GM18507 (cell line): ENCODE measurements around the gene RGS11.

Experiments
- DNase-seq: peaks from one replicate; pipeline ENCODE4 v3.0.0; 2011; ENCODE audit warnings: low read depth; ENCODE audit not compliant: insufficient read length; ENCODE audit errors: extremely low spot score
- FAIRE-seq: peaks from 2 replicates; lab custom pipeline; 2011; peaks lifted over from hg19 to GRCh38; lab: Jason Lieb, UNC

Gene RGS11

GRCh38 chr16:275786-276232 lies at the start of gene RGS11:
Gene RGS11, minus strand, starts transcription at chr16:275944. Its CDS starts 33 bp downstream, at chr16:275911.
- DNase-seq = no peak

DNA sequence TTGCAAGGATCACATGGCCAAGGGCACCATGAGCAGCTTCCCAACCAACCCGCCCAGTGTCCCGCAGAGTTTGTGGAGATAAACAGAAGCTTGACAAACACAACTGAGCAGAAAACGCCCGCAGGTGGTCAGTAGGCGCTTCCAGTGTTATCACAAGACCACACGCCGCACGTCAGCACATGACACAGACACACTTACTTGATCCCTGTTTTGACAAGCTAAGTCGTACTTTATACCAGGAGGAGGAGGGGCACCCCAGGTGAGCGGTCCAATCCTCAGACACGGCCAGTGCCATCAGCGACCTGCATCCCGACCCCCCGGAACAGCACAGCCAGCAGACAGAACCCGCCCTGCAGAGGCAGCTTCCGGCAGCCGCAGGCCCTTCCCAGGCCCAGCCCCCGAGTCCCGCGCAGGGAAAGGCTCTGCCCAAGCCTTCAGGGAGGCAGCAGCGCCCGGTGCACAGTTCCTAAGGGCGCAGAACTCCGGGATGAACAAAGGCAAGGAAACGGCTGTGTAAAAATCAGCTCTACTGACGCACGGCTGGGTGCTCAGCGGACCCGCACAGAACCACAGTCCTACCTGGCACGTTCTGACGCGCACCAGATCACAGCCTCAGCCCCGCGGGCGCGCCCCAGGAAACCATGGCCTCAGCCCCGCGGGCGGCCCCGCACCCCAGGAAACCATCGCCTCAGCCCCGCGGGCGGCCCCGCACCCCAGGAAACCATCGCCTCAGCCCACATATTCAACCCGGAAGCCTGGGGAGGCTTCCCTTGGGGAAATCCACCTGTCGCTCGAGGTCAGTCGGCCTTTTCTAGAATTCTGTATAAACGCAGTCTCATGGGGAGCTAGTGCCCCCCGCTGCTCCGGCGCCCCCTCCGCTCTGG lies 48.9 kb upstream of the RGS11 start:
- DNase-seq (no peak), FAIRE-seq (peak; percentile 77)

More at GRCh38 chr16:275786-276232, at the start of gene RGS11:
- no peak for FAIRE-seq

GRCh38 chr16:324201-324450 lies 48.4 kb upstream of the RGS11 start:
- FAIRE-seq = no peak
- no peak for DNase-seq

- FAIRE-seq = no peak
These were observed 46.9 kb upstream of the RGS11 start for GRCh38 chr16:322476-323143.

DNA sequence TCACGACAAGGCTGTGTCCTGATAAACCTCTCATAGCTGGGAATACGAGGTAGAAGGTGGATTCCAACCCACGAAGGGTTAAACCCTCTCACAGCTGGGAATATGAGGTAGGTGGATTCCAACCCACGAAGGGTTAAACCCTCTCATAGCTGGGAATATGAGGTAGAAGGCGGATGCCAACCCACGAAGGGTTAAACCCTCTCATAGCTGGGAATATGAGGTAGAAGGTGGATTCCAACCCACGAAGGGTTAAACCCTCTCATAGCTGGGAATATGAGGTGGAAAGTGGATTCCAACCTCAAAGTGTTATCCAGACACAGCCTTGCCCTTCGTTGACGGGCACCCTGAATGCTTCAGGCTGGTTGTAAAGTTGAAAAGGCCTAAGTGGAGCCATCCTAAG lies 45.8 kb upstream of the RGS11 start:
- no peak for DNase-seq
- no peak for FAIRE-seq

More at GRCh38 chr16:322476-323143, 46.9 kb upstream of the RGS11 start:
- no peak for DNase-seq

DNA sequence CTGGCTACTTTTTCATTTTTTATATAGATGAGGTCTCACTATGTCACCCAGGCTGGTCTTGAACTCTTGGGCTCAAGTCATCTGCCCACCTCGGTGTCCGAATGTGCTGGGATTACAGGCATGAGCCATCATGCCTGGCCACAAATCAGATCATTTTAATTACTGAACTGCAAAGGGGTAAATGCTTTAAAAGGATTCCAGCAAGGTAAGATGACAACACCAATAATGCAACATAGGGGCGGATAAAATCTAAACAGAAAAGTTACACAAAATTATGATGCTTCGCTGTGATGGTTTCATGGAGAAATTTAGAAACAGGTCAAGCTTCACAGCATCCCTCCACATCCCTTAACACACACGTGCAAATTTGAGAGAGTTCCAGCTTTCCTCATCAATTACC lies 44.5 kb upstream of the RGS11 start:
- DNase-seq (no peak), FAIRE-seq (no peak)

GRCh38 chr16:318628-319027 lies 42.9 kb upstream of the RGS11 start:
- DNase-seq (no peak), FAIRE-seq (no peak)

DNA sequence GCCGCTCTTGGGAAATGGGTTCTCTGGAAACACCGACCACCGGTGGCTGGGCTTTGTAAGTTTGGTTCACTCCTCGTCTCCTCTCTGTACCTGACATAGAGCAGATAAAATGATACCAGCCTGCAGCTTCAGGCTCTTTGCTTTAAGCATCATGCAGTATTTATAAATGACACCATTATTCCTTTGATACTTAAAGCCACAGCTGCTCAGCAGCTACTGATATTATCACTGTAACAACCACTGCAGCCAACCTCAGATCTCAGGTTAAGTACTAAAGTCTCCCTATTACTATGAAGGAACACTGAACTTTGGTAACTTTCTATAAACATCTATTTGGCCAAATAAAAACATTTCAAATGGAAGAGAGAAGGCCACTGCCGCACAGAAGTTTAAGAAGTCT lies 41.8 kb upstream of the RGS11 start:
- DNase-seq = no peak
- no peak for FAIRE-seq

GRCh38 chr16:316741-317464 lies 41.2 kb upstream of the RGS11 start:
- DNase-seq = no peak
- no peak for FAIRE-seq

DNA sequence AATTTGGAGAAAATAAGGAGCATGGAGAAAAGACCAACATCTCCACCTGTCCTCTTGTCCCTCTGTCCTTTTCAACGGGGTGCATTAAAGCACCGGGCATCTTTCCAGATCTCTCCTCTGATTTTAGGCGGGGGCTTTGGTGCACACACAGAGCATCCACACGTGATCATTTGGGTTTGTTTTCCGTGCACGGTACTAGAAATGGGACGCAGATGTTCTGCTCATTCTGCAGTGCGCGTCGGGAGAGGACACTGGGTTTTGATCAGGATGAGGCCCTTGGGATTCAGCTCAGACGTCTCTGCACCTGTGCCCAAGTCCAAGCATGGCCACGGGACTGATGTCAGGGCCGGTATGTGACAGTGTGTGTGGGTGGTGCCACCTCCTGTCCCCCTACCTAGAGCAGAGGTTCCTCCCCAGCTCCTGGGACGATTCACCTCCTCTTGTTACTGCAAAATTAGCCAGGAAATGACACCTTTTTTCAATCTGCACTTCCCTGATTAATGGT lies 39.1 kb upstream of the RGS11 start:
- FAIRE-seq (no peak), DNase-seq (no peak)

- DNase-seq (no peak), FAIRE-seq (no peak)
These were observed 38.6 kb upstream of the RGS11 start for GRCh38 chr16:314351-314750.

DNA sequence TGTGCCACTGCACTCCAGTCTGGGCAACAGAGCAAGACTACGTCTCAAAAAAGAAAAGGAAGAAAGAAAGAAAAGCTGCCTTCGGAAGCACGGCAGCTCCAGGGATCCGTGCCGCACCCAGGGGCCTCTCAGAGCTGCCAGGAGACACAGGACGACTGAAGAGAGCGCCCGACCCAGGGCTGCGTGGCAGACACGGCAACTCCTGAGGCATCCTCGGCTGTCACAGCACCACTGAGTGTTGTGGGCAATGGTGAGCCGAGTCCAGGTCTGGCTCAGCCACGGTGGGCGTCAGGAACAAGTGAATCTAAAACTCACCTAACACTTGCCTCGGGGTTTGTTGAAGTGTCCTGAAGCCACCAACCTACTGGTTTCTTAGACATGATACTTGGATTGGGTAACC lies 36.0 kb upstream of the RGS11 start:
- FAIRE-seq (no peak), DNase-seq (no peak)

DNA sequence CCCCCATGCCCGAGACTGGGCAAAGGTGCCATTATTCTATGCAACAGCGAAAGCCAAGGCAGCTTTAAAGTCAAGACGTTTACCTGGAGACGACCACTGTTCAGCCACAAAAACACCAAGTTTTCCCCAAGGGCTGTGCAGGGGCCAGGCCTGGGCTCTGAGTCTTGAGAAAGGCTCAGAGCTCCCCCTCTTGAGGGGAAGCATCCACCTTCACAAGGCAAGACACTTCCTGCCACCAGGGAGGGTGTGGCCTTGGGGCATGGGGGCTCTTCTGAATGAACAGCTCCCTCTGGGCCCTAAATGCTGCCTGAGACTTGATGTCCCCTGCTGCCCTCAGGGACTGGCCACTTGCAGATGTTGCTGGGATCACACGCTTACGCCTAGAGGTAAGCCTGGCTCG lies 33.7 kb upstream of the RGS11 start:
- FAIRE-seq (no peak), DNase-seq (no peak)

DNA sequence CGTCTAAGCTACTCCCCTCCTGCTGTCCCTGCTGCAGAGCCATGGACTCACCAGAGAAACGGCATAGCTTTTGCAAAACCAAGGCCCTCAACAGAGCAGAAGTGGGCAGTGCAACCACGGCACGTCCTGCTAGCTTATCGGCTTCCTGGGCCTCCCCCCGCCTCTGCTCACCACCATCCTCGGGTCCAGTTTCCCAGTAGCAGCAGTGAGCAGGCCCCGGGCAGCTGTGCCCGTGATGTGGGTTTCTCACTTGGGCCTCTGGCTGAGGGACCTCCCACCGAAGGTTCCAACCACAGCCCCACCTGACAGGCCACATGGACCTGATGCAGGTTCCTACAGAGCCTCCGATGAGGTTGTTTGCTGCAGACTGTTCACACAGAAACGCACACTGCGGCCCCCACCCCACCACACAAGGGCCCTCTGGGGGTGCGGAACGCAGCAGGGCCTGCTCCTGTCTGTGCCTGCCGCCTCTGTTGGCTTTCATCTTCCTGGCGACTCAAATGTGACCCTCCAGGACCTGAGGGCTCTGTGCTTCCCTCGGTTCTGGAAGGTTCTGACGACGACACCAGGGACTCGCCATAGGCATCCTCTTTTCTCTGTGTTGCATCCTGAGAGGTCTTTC lies 32.1 kb upstream of the RGS11 start:
- no peak for FAIRE-seq

DNA sequence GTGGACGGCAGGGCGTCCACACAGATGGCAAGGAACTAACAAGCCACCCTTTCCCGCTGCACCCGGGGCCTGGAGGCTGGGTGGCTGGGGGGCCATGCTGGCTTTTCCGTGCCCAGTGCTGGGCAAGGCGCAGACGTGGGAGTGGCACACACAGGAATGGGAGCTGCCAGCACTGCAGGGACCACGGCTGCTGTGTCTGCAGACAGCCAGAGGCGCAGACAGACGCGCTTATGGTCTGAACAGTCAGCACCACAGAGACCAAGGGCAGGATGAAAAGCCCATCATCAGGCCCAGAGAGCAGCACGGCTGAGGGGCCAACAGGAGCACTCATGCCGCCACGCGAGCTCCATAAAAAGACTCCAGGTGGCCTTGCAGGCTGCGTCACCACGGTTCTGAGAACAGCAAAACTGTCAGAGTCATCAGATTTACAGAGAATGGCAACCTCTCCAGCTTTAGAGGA lies 31.2 kb upstream of the RGS11 start:
- FAIRE-seq = no peak
- no peak for DNase-seq

More for the DNA sequence above, 32.1 kb upstream of the RGS11 start:
- DNase-seq = no peak

- no peak for DNase-seq
- no peak for FAIRE-seq
These were observed 30.3 kb upstream of the RGS11 start for GRCh38 chr16:305916-306626.

- DNase-seq (no peak), FAIRE-seq (no peak)
These were observed 28.2 kb upstream of the RGS11 start for GRCh38 chr16:303760-304505.

- no peak for FAIRE-seq
- DNase-seq = no peak
These were observed 26.2 kb upstream of the RGS11 start for GRCh38 chr16:301950-302349.
